Memory B cell (primary cell): Measurements from ENCODE around the gene MYLK2.
A peak's percentile ranks its signal among the peaks of the same experiment; 100 is the strongest.

Experiments used
- ATAC-seq: fragments of 150-1000 bp; cut with Tn5 transposase; 2 replicates; pipeline ENCODE4 v1.10.0; 2021; ENCODE audit warnings: low read depth, mild to moderate bottlenecking, moderate library complexity
- DNase-seq, 2 donors: peaks; one replicate each; pipeline ENCODE4 v3.0.0; 2022; ENCODE audit warnings: low spot score in 2 of 2
- H3K27ac Mint-ChIP-seq: one replicate; pipeline ENCODE4 v1.8.0; 2022; ENCODE audit warnings: mild to moderate bottlenecking, moderate library complexity, mixed read lengths
- H3K27me3 Mint-ChIP-seq: one replicate; pipeline ENCODE4 v1.8.0; 2022; ENCODE audit warnings: mixed read lengths
- H3K36me3 Mint-ChIP-seq: one replicate; pipeline ENCODE4 v1.8.0; 2022; ENCODE audit warnings: mild to moderate bottlenecking, mixed read lengths
- H3K4me1 Mint-ChIP-seq: one replicate; pipeline ENCODE4 v1.8.0; 2022; ENCODE audit warnings: mixed read lengths
- H3K4me3 Mint-ChIP-seq: one replicate; pipeline ENCODE4 v1.8.0; 2022; ENCODE audit warnings: mild to moderate bottlenecking, moderate library complexity, mixed read lengths
- H3K9me3 Mint-ChIP-seq: one replicate; pipeline ENCODE4 v1.8.0; 2022; ENCODE audit warnings: mixed read lengths

MYLK2 gene

DNA sequence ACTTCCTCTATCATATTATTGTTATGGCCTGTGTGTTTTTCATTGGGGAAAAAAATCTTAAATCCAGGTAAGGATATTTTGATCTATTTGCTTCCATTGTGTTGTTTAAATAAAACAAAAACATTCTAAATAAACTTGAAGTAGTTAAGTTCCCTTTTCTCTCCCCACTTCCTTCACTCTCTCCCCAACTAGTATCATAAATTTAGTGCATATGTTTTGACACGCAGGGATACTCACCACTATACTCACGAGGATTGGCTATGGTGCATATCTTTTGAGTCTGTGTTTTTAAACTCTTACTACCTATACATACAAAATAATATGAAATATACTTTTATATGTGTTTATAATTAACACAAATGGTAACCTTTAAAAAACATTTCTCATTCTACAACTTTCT, 56.5 kb downstream of the MYLK2 start:
- Mint-ChIP-seq H3K4me3 (no peak overlapping the region), H3K9me3 (no peaks in the 10 kb centered on the region), H3K36me3 (no peaks in the 10 kb centered on the region), H3K27ac (no peak overlapping the region), H3K27me3 (peaks cover 6% of the 10 kb centered on the region), H3K4me1 (peaks cover 14% of the 10 kb centered on the region)
- DNase-seq = no peak
- ATAC-seq = no peak

DNA sequence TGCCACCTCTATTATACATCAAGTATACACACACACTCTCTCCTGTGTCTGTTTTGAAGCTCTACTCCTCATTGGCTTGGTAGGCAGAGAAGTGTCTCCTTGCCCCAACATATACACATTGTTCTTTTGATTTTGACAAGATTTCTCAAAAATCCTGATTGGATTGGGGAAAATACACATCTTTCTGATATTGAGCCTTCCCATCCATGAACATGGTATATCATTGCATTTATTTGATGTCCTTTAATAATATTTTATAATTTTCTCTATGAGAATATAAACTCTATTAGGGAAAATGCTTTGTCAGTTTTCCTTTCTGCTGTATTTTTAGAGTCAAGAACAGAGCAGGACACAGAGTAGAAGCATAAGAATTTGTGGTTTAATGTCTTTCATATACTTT, 58.5 kb downstream of the MYLK2 start:
- H3K4me3 Mint-ChIP-seq = no peak overlapping the region
- DNase-seq (no peak), ATAC-seq (no peak)
- H3K36me3 Mint-ChIP-seq = no peaks in the 10 kb centered on the region
- no peaks in the 10 kb centered on the region for H3K9me3 Mint-ChIP-seq
- H3K27ac Mint-ChIP-seq = no peak overlapping the region
- peaks cover under 1% of the 10 kb centered on the region for H3K27me3 Mint-ChIP-seq
- peaks cover 6% of the 10 kb centered on the region for H3K4me1 Mint-ChIP-seq

DNA sequence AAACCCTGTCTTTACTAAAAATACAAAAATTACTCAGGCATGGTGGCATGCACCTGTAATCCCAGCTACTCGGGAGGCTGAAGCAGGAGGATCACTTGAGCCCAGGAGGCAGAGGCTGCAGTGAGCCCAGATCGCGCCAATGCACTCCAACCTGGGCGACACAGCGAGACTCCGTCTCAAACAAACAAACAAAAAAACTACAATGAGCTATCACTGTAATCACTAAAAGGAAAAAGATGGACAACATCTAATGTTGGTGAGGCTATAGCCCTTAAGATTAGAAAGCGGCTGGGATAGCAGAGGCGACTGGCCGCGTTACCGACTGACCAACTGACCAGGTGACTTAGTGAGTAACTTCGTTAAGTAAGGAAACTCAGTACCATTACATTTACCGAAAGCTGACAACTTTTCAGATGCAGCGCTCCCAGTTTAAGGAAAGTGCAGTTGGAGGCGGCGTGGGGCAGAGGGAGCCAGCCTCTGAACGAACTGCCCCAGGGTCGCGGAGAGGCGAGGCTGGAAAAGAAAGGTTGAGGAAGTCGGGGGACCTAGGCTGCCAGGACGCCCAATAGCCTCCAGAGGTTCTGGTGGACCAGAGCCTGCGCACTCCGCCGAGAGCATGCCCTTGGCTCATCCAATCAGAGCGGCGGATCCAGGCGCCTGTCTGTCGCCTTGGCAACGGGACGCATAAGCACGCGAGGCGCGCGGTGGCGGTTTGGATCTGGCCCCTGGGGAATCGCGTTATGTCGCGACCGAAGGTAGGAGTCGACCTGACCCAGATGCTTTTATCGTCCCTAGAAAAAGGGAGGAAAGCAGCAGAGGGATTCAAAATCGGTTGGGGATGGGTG, 60.2 kb downstream of the MYLK2 start:
- H3K27me3 Mint-ChIP-seq = no peaks in the 10 kb centered on the region
- ATAC-seq = peak; percentile 90
- peak overlapping the region; percentile 90 for H3K4me3 Mint-ChIP-seq
- peaks cover 6% of the 10 kb centered on the region for H3K4me1 Mint-ChIP-seq
- DNase-seq = peak; percentile 75 to 77
- H3K27ac Mint-ChIP-seq = peak overlapping the region; percentile 85
- H3K9me3 Mint-ChIP-seq = no peaks in the 10 kb centered on the region
- no peaks in the 10 kb centered on the region for H3K36me3 Mint-ChIP-seq

DNA sequence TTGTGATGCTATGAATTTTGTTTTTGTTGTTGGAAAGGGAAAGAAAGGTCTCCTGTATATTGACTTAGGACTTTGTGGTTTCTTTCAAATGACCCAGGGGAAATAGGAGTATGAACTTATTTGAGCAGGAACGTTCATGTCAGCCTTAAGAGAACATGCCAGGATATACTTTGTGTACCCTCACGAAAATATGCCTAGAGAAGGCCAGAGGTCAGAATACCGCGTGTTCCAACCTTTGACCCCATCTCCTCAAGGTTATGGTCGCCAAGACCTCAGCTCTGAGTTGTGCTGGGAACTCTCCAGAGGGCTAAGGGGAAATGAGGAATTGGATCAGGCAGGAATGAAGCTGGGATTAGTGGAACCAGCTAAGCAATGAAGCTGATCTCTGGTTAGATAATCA, 62.8 kb downstream of the MYLK2 start:
- Mint-ChIP-seq H3K27me3 (peaks cover 2% of the 10 kb centered on the region), H3K4me1 (peaks cover 2% of the 10 kb centered on the region), H3K27ac (no peak overlapping the region), H3K4me3 (no peak overlapping the region), H3K36me3 (no peaks in the 10 kb centered on the region), H3K9me3 (no peaks in the 10 kb centered on the region)
- ATAC-seq = no peak
- DNase-seq = no peak

DNA sequence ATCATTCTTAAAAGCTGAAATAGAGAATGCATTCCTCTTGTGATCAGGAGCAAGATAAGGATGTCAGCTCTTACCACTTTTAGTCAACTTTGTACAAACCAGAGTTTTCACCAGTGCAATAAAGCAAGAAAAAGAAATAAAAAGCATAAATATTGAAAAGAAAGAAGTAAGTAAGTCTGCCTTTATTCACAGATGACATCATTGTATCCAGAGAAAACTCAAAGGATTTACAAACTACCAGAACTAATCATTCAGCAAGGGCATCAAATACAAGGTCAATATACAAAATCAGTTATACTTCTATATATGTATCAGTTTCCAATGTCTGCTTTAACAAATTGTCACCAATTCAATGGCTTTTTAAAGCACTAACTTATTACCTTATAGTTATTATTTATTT, 64.7 kb downstream of the MYLK2 start:
- Mint-ChIP-seq H3K9me3 (no peaks in the 10 kb centered on the region), H3K27ac (no peak overlapping the region), H3K4me1 (peaks cover 2% of the 10 kb centered on the region), H3K4me3 (no peak overlapping the region), H3K36me3 (no peaks in the 10 kb centered on the region), H3K27me3 (peaks cover 2% of the 10 kb centered on the region)
- no peak for ATAC-seq
- DNase-seq = no peak
